T-helper 1 cell treated with Interleukin-12 subunit alpha and Interleukin-12 subunit beta and Interleukin-4 antibody, amounts not matched to agents 30 μg/mL and 1 μg/mL, for 36 hours (primary cell): Measurements from ENCODE around the gene ALX3.

Source experiments
- H3K27ac Mint-ChIP-seq: one replicate; pipeline ENCODE4 v1.8.0; 2021; ENCODE audit warnings: mild to moderate bottlenecking, mixed read lengths
- H3K27me3 Mint-ChIP-seq: one replicate; pipeline ENCODE4 v1.8.0; 2021; ENCODE audit warnings: low read depth, mixed read lengths
- H3K36me3 Mint-ChIP-seq: one replicate; pipeline ENCODE4 v1.8.0; 2021; ENCODE audit warnings: low read depth, mixed read lengths
- H3K4me1 Mint-ChIP-seq: one replicate; pipeline ENCODE4 v1.8.0; 2021; ENCODE audit warnings: low read depth, mixed read lengths
- H3K4me3 Mint-ChIP-seq: one replicate; pipeline ENCODE4 v1.8.0; 2021; ENCODE audit warnings: mild to moderate bottlenecking, moderate library complexity, mixed read lengths
- H3K9me3 Mint-ChIP-seq: one replicate; pipeline ENCODE4 v1.8.0; 2021; ENCODE audit warnings: mixed read lengths

The ALX3 gene

GRCh38 chr1:110070671-110071242 lies at the start of gene ALX3:
TSS of gene ALX3 (minus strand) at chr1:110070672. CDS start at chr1:110070612, 60 bp downstream.
- Mint-ChIP-seq H3K27me3 (peaks cover 88% of the 10 kb centered on the region), H3K27ac (no peak within 1 kb of the TSS), H3K4me1 (peaks cover 4% of the 10 kb centered on the region), H3K4me3 (no peak within 1 kb of the TSS), H3K36me3 (peaks cover 2% of the 10 kb centered on the region), H3K9me3 (no peaks in the 10 kb centered on the region)

GRCh38 chr1:110119843-110120242 lies 49.4 kb upstream of the ALX3 start:
- no peak overlapping the region for H3K27ac Mint-ChIP-seq
- peaks cover 19% of the 10 kb centered on the region for H3K27me3 Mint-ChIP-seq

GRCh38 chr1:110118636-110119396 lies 48.3 kb upstream of the ALX3 start:
- Mint-ChIP-seq H3K4me3 (no peak overlapping the region), H3K36me3 (peaks cover 6% of the 10 kb centered on the region), H3K4me1 (peaks cover 4% of the 10 kb centered on the region), H3K27ac (no peak overlapping the region), H3K27me3 (peaks cover 15% of the 10 kb centered on the region), H3K9me3 (peaks cover 9% of the 10 kb centered on the region)

More at GRCh38 chr1:110119843-110120242, 49.4 kb upstream of the ALX3 start:
- Mint-ChIP-seq H3K9me3 (peaks cover 12% of the 10 kb centered on the region), H3K36me3 (peaks cover 6% of the 10 kb centered on the region), H3K4me3 (no peak overlapping the region), H3K4me1 (peaks cover 4% of the 10 kb centered on the region)

GRCh38 chr1:110114784-110115183 lies 44.3 kb upstream of the ALX3 start:
- Mint-ChIP-seq H3K9me3 (no peaks in the 10 kb centered on the region), H3K27ac (no peak overlapping the region), H3K27me3 (peaks cover 26% of the 10 kb centered on the region), H3K4me1 (no peaks in the 10 kb centered on the region), H3K4me3 (no peak overlapping the region), H3K36me3 (no peaks in the 10 kb centered on the region)

- Mint-ChIP-seq H3K27ac (no peak overlapping the region), H3K27me3 (peaks cover 30% of the 10 kb centered on the region), H3K9me3 (no peaks in the 10 kb centered on the region), H3K36me3 (no peaks in the 10 kb centered on the region), H3K4me3 (no peak overlapping the region), H3K4me1 (no peaks in the 10 kb centered on the region)
Measured at GRCh38 chr1:110114173-110114572, 43.7 kb upstream of the ALX3 start.

GRCh38 chr1:110113551-110113950 lies 43.1 kb upstream of the ALX3 start:
- no peaks in the 10 kb centered on the region for H3K9me3 Mint-ChIP-seq
- H3K27me3 Mint-ChIP-seq = peaks cover 30% of the 10 kb centered on the region
- H3K36me3 Mint-ChIP-seq = no peaks in the 10 kb centered on the region
- H3K27ac Mint-ChIP-seq = no peak overlapping the region
- no peak overlapping the region for H3K4me3 Mint-ChIP-seq
- no peaks in the 10 kb centered on the region for H3K4me1 Mint-ChIP-seq

GRCh38 chr1:110112656-110113055 lies 42.2 kb upstream of the ALX3 start:
- H3K36me3 Mint-ChIP-seq = no peaks in the 10 kb centered on the region
- H3K27ac Mint-ChIP-seq = no peak overlapping the region
- H3K4me3 Mint-ChIP-seq = no peak overlapping the region
- no peaks in the 10 kb centered on the region for H3K4me1 Mint-ChIP-seq
- peaks cover 34% of the 10 kb centered on the region for H3K27me3 Mint-ChIP-seq
- H3K9me3 Mint-ChIP-seq = no peaks in the 10 kb centered on the region

GRCh38 chr1:110112143-110112542 lies 41.7 kb upstream of the ALX3 start, which contains the start of gene UBL4B:
TSS of gene UBL4B (plus strand) at chr1:110112443. CDS start at chr1:110112535, 92 bp downstream.
- Mint-ChIP-seq H3K4me1 (no peaks in the 10 kb centered on the region), H3K27ac (no peak within 1 kb of the TSS), H3K36me3 (no peaks in the 10 kb centered on the region), H3K4me3 (no peak within 1 kb of the TSS), H3K9me3 (no peaks in the 10 kb centered on the region), H3K27me3 (peaks cover 37% of the 10 kb centered on the region)

GRCh38 chr1:110111081-110111480 lies 40.6 kb upstream of the ALX3 start:
- no peak overlapping the region for H3K27ac Mint-ChIP-seq
- H3K36me3 Mint-ChIP-seq = no peaks in the 10 kb centered on the region
- no peaks in the 10 kb centered on the region for H3K9me3 Mint-ChIP-seq
- H3K4me1 Mint-ChIP-seq = no peaks in the 10 kb centered on the region
- H3K27me3 Mint-ChIP-seq = peaks cover 31% of the 10 kb centered on the region
- H3K4me3 Mint-ChIP-seq = no peak overlapping the region

GRCh38 chr1:110107867-110108469 lies 37.5 kb upstream of the ALX3 start:
- Mint-ChIP-seq H3K9me3 (no peaks in the 10 kb centered on the region), H3K27ac (no peak overlapping the region), H3K36me3 (no peaks in the 10 kb centered on the region), H3K4me1 (no peaks in the 10 kb centered on the region), H3K4me3 (no peak overlapping the region), H3K27me3 (peaks cover 20% of the 10 kb centered on the region)

GRCh38 chr1:110106013-110106941 lies 35.8 kb upstream of the ALX3 start:
- Mint-ChIP-seq H3K4me3 (no peak overlapping the region), H3K27me3 (peaks cover 21% of the 10 kb centered on the region), H3K4me1 (no peaks in the 10 kb centered on the region), H3K36me3 (no peaks in the 10 kb centered on the region), H3K9me3 (no peaks in the 10 kb centered on the region), H3K27ac (no peak overlapping the region)

- H3K9me3 Mint-ChIP-seq = no peaks in the 10 kb centered on the region
- no peaks in the 10 kb centered on the region for H3K36me3 Mint-ChIP-seq
- no peak overlapping the region for H3K27ac Mint-ChIP-seq
- no peak overlapping the region for H3K4me3 Mint-ChIP-seq
- peaks cover 11% of the 10 kb centered on the region for H3K27me3 Mint-ChIP-seq
- no peaks in the 10 kb centered on the region for H3K4me1 Mint-ChIP-seq
Measured at GRCh38 chr1:110102081-110102480, 31.6 kb upstream of the ALX3 start.

GRCh38 chr1:110100335-110100734 lies 29.9 kb upstream of the ALX3 start:
- H3K4me3 Mint-ChIP-seq = no peak overlapping the region

More at GRCh38 chr1:110100335-110100734, 29.9 kb upstream of the ALX3 start:
- no peaks in the 10 kb centered on the region for H3K36me3 Mint-ChIP-seq
- no peaks in the 10 kb centered on the region for H3K9me3 Mint-ChIP-seq
- no peak overlapping the region for H3K27ac Mint-ChIP-seq
- H3K4me1 Mint-ChIP-seq = no peaks in the 10 kb centered on the region
- peaks cover 16% of the 10 kb centered on the region for H3K27me3 Mint-ChIP-seq
